SIG-M5 treated with dmso at 0.1 percent for 504 hours (cell line): Measurements from ENCODE around the gene ACSF3.
A peak's percentile ranks its signal among the peaks of the same experiment; 100 is the strongest.
"Not testable (repeated sequence)": the region's sequence is repeated elsewhere in the genome, so short reads cannot be mapped to it uniquely, and the experiment has no call there.

Experiments used
- DNase-seq: peaks from one replicate; lab custom pipeline; 2025; ENCODE audit not compliant: unreplicated experiment; lab: John Stamatoyannopoulos, UW

Gene ACSF3

DNA sequence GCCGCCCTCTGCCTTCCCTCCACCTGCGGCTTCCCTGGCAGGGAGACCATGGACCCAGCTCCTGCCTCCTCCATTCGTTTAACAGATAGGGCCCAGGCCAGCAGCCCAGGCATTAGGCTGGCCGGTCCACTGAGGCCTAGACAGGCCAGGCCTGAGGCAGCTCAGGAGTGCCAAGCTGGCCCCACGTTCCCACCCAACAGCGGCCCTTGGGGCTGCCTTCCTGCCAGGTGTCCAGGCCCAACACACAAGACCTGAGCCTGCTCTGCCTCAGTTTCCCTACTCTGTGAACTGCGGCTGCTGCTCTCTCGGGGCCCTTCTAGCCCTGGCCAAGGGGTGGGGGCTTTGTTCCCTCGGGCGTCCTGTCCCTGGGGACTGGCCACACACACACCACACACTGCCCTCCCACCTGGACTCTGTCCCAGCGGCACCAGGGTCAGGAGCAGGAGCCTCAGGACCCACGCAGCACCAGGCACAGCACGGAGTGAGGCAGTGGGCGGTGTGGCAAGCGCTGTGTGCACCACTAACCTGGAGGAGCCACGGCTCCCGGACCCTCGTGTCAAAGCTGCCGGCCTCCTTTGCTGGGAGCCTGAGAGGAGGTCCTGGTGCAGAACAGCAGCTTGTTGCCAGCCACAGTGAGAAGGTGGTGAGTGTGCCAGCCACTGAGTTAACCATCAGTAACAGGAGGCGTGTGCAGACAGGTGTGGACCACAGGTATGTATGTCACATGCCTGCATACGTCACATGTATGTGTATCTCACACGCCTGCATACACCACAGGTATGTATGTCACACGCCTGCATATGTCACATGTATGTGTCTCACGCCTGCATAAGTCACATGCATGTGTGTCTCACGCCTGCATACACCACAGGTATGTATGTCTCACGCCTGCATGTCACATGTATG, 63.3 kb downstream of the ACSF3 start:
- no peak for DNase-seq

GRCh38 chr16:89157778-89158177, 64.1 kb downstream of the ACSF3 start:
- DNase-seq = no peak

DNA sequence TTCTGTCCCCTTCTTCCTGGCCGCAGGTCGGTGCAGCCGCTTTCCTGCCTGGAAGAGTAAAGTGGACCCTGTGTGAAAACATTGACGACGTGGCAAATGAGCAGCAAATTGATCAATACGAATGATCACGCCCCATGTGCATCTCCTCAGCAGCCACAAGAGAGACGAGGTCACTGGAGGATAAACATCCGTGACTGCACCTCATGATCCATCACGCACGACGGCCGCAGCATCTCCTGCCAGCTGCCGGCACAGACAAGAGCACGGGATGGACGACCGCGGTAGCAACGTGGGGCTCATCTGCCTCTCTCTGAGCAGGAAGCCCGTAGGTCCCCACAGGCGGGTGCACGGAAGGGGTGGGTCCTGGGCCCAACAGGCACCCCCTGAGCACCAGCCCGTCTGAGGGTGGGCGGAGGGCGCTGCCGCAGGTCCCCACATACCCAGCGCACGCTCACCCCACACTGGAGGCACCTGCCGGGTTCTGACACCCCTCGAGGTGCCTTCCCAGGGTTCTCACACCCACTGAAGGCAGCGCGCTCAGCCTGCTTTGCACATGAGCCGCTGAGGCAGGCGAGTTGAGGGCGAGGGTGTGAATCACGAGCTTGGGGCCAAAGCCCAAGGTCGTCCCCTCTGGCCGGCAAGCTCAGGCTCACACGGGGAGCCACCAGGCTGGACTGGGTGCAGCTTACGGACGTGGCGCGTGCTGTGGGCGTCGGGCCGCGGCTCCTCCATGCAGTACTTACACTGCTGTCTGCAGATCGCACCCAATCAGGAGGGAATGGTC, 65.6 kb downstream of the ACSF3 start:
- DNase-seq = no peak

GRCh38 chr16:89159850-89160354, 66.2 kb downstream of the ACSF3 start:
- DNase-seq = no peak

- no peak for DNase-seq
These were observed 67.5 kb downstream of the ACSF3 start for GRCh38 chr16:89160977-89161701.

GRCh38 chr16:89161763-89162713, 68.4 kb downstream of the ACSF3 start:
- no peak for DNase-seq

GRCh38 chr16:89163297-89163696, 69.6 kb downstream of the ACSF3 start:
- no peak for DNase-seq

- DNase-seq = no peak
These were observed 70.8 kb downstream of the ACSF3 start for GRCh38 chr16:89164436-89164835.

DNA sequence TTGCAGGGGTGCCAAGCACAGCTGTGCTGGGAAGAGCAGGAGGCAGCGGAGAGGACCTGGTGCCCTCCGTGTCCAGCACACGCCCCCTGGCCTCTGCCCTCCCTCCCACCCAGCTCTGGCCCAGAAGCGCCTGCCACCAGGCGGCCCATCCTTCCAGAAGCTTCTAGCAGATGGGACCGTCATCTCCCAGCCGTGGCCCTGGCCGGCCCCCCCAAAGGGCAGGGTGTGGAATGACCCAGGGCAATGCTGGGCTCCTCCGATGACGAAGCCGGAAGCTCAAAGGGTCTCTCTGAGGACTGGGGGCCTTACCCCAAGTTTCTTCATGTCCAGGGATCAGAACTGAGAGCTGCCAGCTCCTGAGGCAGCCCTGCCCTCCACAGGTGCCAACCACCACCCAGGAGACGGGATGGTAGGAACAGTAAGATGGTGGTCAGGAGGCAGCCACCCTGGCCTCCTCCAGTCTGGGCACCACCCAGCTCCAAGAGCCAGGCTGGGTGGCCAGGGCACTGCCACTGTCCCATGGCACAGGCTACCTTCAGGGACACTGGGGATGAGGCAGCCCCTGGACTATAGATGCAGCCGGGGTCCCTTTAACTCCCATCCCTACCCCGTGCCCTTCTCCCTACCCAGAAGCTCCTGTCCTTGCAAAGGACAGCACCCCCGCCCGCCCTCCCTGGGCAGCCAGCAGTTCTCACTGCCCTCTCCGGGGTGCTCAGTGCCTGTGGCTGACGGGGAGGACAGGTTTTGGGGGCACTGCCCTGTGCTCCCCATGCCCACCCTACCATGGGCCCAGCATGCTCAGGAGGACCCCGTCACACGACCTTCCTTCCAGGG, 71.4 kb downstream of the ACSF3 start:
- DNase-seq = no peak

GRCh38 chr16:89165681-89165979, 72.0 kb downstream of the ACSF3 start:
- DNase-seq = not testable (repeated sequence)

DNA sequence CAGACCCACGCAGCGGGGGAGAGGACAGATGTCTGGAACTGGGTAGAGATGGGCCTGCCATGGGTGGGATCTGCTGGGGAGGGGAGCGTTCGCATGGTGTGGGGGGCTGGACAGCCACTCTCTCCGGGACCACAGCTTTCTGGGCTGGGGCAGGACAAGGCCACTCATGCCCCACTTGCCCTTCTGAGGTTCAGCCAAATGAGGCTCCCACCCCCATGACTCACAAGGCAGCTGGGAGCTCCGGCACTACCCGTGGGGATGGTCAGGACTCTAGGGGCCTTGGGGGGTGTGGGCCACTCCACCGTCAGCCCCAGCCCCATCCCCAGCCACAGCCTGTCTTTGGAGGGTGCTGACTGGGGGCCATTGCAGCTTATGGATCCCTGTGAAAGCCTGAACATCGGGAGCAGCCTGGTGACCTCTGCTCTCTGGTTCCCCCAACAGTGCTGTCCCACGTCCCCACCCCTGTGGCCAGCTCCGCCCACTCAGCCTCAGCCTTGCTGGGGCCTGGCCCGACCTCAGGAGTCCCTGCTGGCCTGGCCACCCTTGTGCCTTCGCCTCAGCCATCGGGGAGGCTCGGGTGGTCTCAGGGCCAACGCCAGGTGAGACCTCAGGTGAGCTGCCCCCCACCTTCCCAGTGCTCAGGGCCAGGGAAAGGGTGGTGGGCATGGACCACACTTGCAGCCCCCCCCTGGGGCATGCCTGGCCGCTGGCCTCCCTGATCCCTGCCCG, 73.2 kb downstream of the ACSF3 start:
- no peak for DNase-seq

- peak; percentile 60 for DNase-seq
These were observed 73.8 kb downstream of the ACSF3 start for GRCh38 chr16:89167425-89167941.

DNA sequence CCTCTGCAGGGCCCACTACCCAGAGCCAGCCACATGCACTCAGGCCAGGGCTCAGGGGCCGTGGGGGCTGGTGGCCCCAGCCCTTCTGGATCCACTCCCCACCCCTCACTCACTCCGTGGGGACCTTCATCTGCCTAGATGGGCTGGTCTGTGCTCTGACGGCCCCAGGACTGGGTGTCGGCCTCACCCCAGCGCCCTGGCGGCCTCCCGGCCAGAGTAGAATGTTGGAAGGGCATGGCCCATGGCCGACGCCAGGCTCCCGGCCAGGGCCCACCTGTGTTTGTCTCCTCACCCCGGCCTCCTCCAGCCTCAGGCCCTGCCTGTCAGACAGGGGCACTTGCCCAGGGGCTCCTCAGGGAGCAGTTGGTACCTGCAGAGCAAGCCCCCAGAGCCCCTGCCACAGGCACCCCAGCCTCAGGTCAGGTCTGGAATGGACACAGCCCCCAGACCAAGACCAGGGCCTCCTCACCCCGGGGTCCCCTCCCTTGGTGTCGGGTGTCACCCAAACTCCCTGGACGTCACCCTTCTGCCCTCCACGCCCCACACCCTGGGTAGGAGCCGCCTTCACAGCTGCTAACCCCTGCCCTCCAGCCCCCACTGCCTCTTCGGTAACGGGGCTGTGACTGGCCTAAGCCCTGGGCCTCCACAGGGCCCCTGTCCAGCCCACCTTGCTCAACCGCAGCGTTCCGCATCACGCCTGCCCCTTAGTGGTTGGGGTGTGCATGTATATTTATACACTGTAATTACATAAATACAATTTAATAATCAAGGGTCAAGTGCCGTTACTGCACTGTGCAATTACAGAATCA, 74.9 kb downstream of the ACSF3 start:
- DNase-seq = no peak

DNA sequence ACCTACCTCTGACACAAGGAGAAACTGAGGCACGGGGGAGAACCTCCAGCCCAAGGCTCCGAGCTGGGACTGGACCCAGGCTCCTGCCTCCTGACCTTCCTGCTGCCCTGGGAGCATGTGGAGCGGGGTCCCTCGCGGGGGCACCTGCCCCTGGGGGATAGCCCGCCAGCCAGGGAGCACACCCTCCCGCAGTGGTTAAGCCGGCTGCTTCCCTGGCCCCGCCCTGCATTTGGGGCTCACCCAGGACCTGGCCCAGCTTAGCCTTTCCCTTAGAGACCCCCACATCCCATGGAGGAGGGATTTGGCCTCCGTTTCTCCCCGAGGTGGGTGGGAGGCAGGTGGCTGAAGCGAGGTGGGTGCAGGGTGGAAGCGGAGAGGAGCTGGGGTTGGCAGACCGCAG, 76.1 kb downstream of the ACSF3 start:
- DNase-seq = no peak

DNA sequence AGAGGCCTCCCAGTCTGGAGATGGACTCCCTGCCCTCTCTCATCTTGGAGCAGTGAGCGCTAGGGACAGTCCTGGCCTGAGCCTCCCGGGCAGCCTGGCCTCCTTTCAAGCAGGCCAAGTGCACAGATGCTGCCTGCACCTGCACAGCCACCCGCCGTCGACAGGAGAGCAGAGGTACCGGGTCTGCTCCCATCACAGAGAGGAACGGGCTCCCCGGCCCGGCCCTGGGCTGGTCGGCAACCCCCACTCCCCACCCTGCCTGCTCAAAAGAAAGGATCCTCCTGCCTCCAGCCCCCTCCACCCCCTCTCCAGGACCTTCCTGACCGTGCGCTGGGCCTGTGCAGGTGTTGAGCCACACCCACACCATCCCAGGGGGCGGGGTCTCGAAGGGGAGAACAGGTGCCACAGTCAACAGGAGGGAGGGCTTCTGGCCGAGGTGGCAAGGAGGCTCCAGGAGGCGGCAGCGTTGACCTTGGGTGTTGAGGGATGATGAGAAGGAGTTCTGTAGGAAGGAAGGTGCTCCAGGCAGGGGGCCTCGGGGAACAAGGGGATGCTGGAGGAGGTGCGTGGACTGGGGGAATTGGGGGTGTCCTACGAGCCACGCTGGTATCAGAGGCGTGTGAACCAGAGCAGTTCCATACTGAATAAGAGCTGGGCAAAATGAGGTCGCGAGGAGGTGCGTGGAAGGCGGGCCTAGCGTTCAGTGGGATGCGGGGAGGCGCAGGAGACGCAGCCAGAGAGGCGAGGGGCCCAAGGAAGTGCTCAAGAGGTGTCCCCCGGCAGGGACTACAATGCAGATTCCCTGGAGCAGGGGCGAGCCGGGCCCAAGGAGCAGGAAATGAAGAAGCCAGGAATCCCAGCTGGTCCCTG, 76.9 kb downstream of the ACSF3 start:
- no peak for DNase-seq

- peak; percentile 92 for DNase-seq
These were observed 77.8 kb downstream of the ACSF3 start, which contains the start of gene CDH15 for GRCh38 chr16:89171216-89172170. Gene CDH15, plus strand, starts transcription at chr16:89171748. Its CDS starts 84 bp downstream, at chr16:89171832.
